ENCODE data around the gene UNC13A.

DNA sequence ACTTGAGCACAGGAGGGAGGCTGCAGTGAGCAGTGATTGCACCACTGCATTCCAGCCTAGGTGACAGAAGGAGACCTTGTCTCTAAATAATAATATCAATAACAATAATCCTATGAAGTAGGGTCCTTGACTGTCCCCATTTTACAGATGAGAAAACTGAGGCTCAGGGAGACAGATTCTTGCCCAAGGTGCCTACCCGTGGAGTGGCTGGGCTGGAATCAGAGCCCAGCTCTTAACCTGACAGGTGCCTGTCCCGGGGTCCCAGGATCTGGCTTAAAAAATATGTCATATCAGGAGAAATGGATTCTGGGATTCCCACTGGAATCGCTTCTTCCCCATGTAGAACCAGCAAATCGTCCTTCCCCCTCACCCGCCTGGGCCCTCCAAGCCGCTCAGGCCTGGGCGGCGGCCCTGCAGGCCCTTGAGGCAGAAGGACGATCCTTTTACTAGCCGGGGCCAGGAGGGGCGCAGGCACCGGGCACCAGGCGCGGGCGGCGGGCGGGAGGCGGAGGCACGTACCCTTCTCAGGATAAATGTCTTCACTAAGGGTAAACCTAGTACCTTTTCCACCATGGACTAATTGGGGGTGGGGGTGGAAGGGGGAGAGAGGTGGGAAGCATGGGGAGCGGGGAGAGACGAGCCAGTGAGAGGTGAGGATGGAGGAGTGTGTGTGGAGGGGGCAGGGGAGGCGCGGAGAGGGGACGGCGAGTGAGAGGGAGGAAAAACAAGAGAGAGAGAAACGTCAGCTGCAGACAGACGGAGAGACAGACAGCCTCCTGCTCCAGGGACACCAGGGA lies 72.1 kb downstream of the UNC13A start:
- TF ChIP-seq, protein P1, sequence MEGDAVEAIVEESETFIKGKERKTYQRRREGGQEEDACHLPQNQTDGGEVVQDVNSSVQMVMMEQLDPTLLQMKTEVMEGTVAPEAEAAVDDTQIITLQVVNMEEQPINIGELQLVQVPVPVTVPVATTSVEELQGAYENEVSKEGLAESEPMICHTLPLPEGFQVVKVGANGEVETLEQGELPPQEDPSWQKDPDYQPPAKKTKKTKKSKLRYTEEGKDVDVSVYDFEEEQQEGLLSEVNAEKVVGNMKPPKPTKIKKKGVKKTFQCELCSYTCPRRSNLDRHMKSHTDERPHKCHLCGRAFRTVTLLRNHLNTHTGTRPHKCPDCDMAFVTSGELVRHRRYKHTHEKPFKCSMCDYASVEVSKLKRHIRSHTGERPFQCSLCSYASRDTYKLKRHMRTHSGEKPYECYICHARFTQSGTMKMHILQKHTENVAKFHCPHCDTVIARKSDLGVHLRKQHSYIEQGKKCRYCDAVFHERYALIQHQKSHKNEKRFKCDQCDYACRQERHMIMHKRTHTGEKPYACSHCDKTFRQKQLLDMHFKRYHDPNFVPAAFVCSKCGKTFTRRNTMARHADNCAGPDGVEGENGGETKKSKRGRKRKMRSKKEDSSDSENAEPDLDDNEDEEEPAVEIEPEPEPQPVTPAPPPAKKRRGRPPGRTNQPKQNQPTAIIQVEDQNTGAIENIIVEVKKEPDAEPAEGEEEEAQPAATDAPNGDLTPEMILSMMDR (IDR thresholded peaks at IDR 0.05): no peak
- TF ChIP-seq SP1 (CRISPR knock-in tag; conservative IDR thresholded peaks at IDR 0.05) (no peak), FOXJ3 (CRISPR knock-in tag; IDR thresholded peaks at IDR 0.05; ENCODE audit: borderline replicate concordance) (no peak), SMAD3 (CRISPR knock-in tag; IDR thresholded peaks at IDR 0.05; ENCODE audit: borderline replicate concordance) (no peak), KAT7 (CRISPR knock-in tag; IDR thresholded peaks at IDR 0.05; ENCODE audit: borderline replicate concordance) (no peak), ZNF138 (CRISPR knock-in tag; conservative IDR thresholded peaks at IDR 0.05) (no peak), FOXK1 (CRISPR knock-in tag; IDR thresholded peaks at IDR 0.05) (no peak)
- TF ChIP-seq, protein P2, sequence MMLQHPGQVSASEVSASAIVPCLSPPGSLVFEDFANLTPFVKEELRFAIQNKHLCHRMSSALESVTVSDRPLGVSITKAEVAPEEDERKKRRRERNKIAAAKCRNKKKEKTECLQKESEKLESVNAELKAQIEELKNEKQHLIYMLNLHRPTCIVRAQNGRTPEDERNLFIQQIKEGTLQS (CRISPR knock-in tag; conservative IDR thresholded peaks at IDR 0.05): no peak
- TF ChIP-seq, protein P3, sequence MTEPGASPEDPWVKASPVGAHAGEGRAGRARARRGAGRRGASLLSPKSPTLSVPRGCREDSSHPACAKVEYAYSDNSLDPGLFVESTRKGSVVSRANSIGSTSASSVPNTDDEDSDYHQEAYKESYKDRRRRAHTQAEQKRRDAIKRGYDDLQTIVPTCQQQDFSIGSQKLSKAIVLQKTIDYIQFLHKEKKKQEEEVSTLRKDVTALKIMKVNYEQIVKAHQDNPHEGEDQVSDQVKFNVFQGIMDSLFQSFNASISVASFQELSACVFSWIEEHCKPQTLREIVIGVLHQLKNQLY (CRISPR knock-in tag; IDR thresholded peaks at IDR 0.05): no peak
- TF ChIP-seq, protein P4, sequence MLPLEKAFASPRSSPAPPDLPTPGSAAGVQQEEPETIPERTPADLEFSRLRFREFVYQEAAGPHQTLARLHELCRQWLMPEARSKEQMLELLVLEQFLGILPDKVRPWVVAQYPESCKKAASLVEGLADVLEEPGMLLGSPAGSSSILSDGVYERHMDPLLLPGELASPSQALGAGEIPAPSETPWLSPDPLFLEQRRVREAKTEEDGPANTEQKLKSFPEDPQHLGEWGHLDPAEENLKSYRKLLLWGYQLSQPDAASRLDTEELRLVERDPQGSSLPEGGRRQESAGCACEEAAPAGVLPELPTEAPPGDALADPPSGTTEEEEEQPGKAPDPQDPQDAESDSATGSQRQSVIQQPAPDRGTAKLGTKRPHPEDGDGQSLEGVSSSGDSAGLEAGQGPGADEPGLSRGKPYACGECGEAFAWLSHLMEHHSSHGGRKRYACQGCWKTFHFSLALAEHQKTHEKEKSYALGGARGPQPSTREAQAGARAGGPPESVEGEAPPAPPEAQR (CRISPR knock-in tag; IDR thresholded peaks at IDR 0.05): no peak
- TF ChIP-seq, protein P5, sequence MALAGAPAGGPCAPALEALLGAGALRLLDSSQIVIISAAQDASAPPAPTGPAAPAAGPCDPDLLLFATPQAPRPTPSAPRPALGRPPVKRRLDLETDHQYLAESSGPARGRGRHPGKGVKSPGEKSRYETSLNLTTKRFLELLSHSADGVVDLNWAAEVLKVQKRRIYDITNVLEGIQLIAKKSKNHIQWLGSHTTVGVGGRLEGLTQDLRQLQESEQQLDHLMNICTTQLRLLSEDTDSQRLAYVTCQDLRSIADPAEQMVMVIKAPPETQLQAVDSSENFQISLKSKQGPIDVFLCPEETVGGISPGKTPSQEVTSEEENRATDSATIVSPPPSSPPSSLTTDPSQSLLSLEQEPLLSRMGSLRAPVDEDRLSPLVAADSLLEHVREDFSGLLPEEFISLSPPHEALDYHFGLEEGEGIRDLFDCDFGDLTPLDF (CRISPR knock-in tag; IDR thresholded peaks at IDR 0.05): no peak
- TF ChIP-seq, protein P6, sequence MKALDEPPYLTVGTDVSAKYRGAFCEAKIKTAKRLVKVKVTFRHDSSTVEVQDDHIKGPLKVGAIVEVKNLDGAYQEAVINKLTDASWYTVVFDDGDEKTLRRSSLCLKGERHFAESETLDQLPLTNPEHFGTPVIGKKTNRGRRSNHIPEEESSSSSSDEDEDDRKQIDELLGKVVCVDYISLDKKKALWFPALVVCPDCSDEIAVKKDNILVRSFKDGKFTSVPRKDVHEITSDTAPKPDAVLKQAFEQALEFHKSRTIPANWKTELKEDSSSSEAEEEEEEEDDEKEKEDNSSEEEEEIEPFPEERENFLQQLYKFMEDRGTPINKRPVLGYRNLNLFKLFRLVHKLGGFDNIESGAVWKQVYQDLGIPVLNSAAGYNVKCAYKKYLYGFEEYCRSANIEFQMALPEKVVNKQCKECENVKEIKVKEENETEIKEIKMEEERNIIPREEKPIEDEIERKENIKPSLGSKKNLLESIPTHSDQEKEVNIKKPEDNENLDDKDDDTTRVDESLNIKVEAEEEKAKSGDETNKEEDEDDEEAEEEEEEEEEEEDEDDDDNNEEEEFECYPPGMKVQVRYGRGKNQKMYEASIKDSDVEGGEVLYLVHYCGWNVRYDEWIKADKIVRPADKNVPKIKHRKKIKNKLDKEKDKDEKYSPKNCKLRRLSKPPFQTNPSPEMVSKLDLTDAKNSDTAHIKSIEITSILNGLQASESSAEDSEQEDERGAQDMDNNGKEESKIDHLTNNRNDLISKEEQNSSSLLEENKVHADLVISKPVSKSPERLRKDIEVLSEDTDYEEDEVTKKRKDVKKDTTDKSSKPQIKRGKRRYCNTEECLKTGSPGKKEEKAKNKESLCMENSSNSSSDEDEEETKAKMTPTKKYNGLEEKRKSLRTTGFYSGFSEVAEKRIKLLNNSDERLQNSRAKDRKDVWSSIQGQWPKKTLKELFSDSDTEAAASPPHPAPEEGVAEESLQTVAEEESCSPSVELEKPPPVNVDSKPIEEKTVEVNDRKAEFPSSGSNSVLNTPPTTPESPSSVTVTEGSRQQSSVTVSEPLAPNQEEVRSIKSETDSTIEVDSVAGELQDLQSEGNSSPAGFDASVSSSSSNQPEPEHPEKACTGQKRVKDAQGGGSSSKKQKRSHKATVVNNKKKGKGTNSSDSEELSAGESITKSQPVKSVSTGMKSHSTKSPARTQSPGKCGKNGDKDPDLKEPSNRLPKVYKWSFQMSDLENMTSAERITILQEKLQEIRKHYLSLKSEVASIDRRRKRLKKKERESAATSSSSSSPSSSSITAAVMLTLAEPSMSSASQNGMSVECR (CRISPR knock-in tag; IDR thresholded peaks at IDR 0.05; ENCODE audit: borderline replicate concordance): no peak
- TF ChIP-seq, protein P7, sequence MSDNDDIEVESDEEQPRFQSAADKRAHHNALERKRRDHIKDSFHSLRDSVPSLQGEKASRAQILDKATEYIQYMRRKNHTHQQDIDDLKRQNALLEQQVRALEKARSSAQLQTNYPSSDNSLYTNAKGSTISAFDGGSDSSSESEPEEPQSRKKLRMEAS (CRISPR knock-in tag; IDR thresholded peaks at IDR 0.05): no peak
- TF ChIP-seq, protein P8, sequence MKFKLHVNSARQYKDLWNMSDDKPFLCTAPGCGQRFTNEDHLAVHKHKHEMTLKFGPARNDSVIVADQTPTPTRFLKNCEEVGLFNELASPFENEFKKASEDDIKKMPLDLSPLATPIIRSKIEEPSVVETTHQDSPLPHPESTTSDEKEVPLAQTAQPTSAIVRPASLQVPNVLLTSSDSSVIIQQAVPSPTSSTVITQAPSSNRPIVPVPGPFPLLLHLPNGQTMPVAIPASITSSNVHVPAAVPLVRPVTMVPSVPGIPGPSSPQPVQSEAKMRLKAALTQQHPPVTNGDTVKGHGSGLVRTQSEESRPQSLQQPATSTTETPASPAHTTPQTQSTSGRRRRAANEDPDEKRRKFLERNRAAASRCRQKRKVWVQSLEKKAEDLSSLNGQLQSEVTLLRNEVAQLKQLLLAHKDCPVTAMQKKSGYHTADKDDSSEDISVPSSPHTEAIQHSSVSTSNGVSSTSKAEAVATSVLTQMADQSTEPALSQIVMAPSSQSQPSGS (CRISPR knock-in tag; IDR thresholded peaks at IDR 0.05; ENCODE audit: borderline replicate concordance, low read depth): no peak

Measured in WTC11 (cell line).